GM21367 (cell line): Measurements from ENCODE around the gene FHL5.
"Not testable (repeated sequence)": the region's sequence is repeated elsewhere in the genome, so short reads cannot be mapped to it uniquely, and the experiment has no call there.

Experiments
- ATAC-seq: cut with Tn5 transposase; IDR thresholded peaks from one replicate; pipeline ENCODE4 v1.9.1; 2021; ENCODE audit not compliant: unreplicated experiment

The FHL5 gene

DNA sequence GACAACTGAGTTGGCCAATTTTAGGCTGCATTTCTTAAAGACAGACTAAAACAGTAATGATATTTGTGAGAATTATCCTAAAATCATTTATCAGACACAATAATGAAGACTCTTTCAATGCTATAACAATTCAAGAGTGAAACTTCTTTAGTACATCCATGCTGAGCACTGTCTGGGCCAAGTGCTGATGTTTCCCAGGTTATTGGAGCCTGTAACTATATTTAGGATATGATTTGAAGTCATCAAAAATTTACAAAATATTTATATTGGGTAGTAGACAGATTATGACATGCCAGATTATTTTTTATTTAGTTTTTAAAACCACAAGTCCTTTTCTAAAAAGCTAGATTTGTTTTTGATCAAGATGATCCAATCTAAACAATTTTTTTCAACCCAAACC is 45.1 kb downstream of the FHL5 start:
- ATAC-seq, result no peak

DNA sequence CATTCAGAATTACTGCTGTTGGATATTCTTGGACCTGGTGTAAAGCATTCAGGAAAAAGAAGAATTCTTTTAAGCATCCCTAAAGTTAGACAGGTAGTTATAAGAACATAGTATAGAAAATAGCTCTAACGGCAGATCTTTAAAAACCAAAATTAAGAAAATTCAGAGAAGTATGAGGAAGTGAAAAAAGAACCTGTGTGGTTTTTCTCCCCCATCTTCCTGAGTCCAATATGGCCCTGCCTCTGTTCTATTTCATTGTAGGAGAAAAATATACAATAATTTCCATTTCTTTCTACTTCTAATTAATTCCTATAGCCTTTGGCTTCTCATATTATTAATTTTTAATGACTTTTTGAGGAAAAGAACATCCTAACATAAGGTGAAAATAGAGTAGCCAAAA is 47.1 kb downstream of the FHL5 start:
- ATAC-seq, result peak; percentile 36

DNA sequence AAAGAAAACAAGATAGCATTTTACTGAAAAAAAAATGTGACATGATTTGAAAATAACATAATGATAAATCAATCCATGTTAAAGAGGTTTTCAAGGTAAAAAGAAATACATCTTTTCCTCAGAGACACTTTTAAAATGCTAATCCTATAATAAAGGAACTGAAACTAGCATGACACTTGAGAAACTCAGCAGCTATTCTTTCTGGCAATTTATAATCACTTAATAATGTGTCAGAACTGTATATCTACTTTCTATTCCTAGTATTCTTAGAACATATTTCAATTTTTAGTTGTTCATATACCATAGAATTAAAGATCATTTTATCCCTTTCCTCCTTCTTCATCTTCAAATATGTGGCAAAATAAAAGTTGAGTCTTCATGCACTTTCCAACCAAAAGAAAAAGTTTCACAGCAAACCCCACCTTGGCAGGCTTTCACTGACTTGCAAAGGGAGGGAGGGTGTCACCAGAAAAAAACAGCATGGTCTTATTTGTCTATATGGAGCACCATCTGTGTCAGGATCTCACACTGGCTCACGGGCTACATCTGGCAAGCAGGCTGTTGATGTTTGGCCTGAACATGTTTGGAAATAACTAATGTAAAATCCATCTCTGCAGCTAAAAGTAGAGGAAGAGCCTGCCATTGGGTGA is 48.5 kb downstream of the FHL5 start:
- ATAC-seq, result peak; percentile 78

DNA sequence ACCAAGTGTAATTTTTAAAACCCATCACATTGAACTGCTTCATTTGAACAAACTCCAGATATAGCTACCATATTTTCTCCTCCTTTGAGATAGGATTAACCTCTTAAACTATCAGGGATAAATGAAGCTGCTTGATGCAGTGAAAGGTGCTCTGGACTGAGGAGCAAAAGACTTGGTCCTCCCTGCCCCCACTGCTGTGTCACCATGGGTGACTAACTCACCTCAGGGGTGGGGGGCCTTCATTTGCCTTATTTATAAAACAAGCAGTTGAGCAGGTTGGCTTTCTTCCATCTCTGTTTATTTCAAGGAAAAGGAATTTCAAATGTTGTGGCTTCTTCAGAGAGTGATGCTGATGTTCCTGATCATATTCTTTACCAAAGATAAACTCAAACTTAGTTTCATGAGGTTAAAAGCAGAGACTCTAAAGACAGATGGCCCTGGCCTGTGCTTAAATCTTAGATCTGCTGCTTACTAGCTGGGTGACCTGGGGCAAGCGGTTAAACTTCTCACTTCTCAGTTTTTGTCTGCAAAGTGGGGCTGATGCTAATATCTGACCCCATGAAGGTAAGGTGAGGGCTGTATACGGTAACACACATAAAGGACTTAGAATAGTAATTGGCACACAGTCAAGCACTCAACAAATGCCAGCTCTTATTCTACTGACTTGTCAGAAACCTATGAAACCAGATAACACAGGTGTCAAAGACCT is 50.5 kb downstream of the FHL5 start:
- peak; percentile 50 for ATAC-seq

DNA sequence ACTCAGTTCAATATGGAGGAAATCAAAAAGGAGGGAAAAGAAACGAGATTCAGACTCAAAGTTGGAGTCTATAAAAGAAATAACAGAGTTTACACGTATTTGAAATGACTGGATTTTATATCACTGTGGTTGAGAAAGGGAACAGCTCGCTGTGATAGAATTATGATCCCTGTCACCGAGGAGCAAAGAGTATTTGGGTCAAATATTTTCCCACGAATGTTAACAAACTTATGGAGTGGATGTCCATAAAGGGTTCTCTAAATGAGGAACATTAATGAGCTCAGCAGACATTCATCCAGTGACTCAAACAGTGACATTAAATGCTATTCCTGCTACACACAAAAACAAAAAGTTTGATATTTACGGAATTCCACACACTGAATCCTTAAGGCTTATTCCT is 57.9 kb downstream of the FHL5 start:
- no peak for ATAC-seq

DNA sequence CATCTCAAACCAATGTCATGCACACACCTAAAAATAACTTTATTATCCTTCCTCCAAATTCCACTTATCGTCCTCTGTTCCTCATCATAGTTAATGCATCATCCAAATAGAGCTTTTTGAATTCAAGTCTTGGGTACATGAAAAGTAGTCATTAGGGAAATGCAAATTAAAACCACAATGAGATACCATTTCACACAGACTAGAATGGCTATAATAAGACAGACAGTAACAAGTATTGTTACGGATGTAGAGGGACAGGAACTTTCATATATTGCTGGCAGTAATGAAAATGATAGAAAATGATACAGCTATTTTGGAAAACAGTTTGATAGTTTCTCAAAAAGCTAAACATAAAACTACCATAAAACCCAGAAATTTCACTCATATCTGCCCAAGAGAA is 59.1 kb downstream of the FHL5 start:
- ATAC-seq, result no peak

DNA sequence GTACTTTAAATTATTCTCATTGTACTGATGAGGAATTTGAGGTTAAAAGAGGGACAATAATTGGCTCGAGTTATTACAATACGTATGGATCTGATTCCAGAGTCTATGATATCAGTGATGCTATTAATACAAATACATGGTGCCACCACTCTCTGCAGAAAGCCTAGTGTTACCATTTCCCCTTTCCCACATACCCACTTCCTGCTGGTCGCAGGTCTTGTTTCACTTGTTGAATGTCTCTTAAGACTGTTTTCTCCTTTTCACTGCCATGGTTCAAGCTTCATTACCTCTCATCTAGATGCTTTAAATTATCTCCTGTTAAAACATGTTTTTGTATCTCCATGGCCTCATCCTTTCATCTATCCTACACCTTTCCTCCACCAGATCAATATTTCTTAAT is 62.0 kb downstream of the FHL5 start:
- no peak for ATAC-seq

DNA sequence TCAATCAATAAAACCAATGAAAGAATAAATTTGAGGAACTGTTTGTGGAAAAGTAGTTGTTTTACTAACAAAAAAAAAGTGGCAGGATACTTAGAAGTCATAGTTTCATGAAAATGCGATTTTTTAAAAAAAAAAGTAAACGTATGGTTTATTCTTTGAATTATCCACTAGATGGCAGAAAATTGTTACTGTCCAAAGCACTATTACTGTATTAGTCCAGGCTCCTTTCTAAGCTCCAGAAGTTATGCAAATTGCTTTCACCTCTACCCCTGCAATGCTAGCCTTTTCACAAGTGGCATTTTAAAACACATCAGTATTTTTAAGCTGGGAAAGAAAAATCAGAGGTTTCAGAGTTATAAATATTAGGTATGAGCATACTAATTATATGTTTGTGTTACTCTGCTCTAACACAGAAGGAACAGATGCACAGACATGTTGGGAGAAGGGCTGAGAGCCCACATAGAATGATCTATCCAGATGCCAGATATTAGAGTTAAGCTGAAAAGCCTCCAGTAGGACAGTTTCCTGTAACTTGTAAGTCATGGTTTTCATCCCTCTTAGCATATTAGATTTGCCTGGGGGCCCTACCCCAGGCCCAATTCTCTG is 63.9 kb downstream of the FHL5 start:
- ATAC-seq, result peak; percentile 96

DNA sequence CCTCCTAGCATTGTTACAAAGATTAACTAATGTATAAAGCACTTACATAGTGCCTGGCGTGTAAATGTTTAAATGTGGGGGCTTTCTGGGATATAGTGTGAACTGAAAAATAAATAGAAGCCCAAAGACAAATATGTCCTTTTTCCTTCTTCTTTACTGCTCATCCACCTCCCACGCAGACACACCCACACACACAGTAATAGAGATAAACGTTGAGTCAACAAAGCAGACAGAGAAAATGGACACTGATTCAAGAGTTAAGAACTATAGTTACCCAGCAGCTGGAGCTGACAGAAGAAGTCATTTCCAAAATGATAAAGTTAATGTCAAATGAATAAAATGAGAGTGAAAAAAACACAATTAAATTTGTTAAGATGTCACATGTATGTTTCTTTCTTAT is 68.3 kb downstream of the FHL5 start:
- ATAC-seq, result no peak

DNA sequence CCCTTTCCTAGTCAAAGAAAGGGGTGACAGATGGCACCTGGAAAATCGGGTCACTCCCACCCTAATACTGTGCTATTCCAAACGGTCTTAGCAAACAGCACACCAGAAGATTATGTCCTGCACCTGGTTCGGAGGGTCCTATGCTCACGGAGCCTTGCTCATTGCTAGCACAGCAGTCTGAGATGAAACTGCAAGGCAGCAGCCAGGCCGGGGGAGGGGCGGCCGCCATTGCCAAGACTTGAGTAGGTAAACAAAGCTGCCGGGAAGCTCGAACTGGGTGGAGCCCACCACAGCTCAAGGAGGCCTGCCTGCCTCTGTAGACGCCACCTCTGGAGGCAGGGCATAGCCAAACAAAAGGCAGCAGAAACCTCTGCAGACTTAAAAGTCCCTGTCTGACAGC is 75.1 kb downstream of the FHL5 start:
- not testable (repeated sequence) for ATAC-seq

DNA sequence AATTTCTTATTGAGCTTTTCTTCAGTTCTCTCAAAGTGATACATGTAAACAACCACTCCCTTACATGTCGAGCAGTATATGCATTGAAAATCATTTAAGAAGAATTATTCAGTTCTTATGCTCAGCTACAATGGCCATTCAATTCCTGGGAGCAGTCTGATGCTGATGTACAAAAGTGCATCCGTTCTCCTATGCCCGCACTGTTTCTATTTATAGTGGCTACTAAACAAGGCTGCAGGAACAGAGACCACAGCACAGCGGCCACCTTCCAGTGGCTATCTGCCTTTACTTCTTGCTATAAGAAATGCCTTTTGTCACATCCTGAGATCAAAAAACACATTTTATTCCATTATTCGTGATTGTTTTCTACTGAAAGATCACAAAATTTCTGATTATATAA is 82.2 kb downstream of the FHL5 start:
- no peak for ATAC-seq

DNA sequence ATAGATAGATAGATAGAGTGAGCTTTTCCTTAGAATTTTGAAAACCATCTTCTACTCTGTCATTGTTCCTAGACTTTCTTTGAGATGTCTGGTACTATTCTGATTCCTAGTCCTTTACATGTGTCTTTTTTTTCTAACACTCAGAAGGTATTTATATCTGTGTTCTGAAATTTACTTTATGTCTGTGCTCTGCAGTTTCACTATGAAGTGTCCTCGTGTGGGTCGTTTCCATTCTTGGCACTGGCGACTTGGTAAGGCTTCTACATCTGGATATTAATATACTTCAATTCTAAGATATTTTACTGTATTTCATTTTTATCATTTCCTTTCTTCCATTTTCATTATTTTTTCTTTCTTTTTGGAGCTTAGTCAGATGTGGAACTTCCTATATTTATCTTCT is 87.0 kb downstream of the FHL5 start:
- ATAC-seq, result no peak

DNA sequence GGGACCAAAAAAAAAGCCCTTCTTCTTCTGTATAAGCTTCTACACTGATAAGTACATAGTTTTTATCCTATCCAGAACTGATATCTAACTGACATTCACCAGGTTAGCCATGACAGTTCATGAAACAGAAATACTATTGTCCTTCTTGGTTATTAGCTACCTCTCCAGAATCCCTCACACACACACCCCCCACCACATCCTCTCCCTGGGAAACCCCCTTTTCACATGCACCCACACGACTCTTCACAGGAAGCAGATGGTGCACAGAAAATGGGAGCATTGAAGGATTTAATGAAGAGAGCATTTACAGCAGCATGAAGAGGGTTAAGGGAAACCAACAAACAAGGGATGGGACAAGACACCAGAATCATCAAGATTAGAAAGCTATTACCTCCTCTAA is 88.9 kb downstream of the FHL5 start:
- ATAC-seq, result no peak

DNA sequence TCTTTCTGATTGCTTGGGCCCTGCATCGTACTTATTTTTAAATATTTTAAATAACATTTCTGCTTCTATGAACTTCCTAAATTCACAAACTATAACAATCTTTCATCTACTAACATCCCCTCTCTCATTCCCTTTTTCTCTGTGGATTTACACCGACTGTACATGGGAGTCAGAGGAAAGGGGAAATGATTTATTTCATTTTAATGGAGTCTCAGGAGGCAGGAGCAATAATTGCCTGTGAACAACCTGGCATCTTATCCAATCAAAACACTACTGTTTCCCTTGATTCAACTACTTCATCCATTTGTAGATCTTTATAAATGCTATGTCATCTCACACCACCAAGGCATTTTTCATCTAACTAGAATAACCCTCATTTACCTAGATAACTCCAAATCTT is 89.6 kb downstream of the FHL5 start:
- no peak for ATAC-seq

DNA sequence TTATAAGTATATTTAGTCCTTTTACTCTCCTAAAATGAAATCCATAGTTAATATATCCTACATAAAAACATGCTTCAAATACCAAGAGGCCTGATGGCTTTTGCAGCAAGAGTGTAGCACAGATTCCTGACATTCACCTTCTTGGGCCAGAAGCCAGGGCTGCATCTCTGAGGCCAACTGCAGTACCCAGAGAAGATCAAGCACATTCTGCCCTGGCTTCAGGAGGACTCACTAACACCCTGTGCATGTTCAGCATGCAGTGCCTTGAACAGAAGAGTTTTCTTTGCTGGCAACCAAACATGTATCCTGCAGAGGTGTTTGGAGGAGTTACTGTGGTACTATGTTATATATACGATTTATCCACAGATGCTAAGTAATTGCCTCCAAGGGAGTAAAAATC is 90.3 kb downstream of the FHL5 start:
- ATAC-seq, result no peak

DNA sequence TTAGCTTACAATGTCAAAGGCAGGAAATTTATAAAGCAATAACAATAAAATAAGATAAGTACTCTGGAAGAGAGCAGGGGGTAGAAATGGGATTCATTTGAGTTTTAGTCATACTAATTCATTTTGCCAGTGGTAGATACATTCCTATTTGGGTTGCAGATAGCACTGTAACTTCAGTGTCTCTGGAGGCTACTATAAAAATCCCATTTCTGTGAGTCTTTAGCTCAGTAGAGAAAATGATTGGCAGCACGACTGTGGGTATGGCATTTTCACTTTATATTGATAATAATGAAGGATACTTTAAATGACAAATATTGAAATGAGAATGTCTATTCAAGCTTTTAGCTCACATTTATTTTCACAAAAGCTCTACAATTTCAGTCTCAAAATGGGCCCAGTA is 93.6 kb downstream of the FHL5 start:
- no peak for ATAC-seq

DNA sequence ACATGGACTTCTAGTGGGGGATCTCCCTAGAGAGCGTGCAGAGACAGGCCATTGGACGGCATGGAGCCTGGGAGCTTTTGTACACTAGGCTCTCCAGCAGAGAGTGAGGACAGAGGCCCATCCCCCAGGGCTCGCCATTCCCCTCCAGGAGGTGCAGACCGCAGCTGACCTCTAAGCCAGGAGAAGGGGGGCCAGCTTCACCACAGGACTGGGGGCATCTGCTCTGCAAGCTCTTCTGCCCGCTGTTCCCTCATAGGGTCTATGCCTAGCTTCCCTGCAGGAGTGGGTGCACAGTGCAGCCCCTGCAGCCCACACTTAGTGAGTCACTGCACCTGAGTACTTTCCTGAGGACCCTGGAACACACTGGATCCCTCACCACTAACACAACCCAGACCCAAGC is 94.4 kb downstream of the FHL5 start:
- ATAC-seq, result no peak

DNA sequence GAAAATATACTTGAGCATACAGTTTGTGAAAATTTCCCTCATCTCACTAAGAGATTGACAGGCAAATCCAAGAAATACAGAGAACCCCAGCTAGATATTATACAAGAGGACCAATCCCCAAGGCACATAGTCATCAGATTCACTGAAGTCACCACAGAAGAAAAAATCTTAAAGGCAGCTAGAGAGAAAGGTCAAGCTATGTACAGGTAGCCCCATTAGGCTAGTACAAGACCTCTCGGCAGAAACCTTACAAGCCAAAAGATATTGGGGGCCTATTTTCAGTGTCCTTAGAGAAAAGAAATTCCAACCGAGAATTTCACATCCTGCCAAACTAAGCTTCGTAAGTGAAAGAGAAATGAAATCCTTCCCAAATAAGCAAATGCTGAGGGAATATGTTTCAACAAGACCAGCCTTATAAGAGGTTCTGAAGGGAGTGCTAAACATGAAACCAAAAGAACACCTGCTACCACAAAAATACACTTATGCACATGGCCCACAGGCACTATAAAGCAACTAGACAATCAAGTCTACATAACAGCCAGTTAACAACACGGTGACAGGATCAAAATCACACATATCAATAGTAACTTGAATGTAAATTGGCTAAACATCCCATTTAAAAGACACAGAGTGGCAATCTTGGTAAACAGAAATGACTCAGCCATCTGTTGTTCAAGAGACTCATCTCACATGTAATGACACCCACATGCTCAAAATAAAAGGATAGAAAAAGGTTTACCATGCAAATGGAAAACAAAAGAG is 96.3 kb downstream of the FHL5 start:
- ATAC-seq, result no peak
